NCI-H187 (cell line): ENCODE results near the gene EIF2D.

ENCODE experiments used
- DNase-seq, 2 experiments: peaks; one replicate each; lab custom pipeline; 2025; lab: John Stamatoyannopoulos, UW

EIF2D gene

GRCh38 chr1:206547104-206547503 is 65.2 kb downstream of the EIF2D start:
- peak in 1 of 2 experiments; percentile 60 for DNase-seq

GRCh38 chr1:206545351-206545750 is 66.9 kb downstream of the EIF2D start:
- no peak for DNase-seq

GRCh38 chr1:206544562-206545257 is 67.6 kb downstream of the EIF2D start:
- DNase-seq = peak; percentile 78 to 95
